Astrocyte of the spinal cord (primary cell): Measurements from ENCODE around the gene HOXD3.

Experiments used
- DNase-seq: peaks from one replicate; pipeline ENCODE4 v3.0.0; 2011; ENCODE audit warnings: low read depth, low spot score
- H3K4me3 ChIP-seq: 2 replicates; pipeline ENCODE4 v1.5.1; 2011; ENCODE audit warnings: low read depth, mild to moderate bottlenecking, low read length, moderate library complexity
- in situ Hi-C: cut with HindIII; loops from 2 replicates; pipeline ENCODE4 v1.10.0; 2017; ENCODE audit warnings: low sequenced_read_pairs
- TF ChIP-seq, protein P1 (sequence below): IDR thresholded peaks from 2 replicates; pipeline ENCODE4 v1.5.1; 2012; ENCODE audit warnings: low read depth, mild to moderate bottlenecking, low read length, inconsistent platforms

The HOXD3 gene

DNA sequence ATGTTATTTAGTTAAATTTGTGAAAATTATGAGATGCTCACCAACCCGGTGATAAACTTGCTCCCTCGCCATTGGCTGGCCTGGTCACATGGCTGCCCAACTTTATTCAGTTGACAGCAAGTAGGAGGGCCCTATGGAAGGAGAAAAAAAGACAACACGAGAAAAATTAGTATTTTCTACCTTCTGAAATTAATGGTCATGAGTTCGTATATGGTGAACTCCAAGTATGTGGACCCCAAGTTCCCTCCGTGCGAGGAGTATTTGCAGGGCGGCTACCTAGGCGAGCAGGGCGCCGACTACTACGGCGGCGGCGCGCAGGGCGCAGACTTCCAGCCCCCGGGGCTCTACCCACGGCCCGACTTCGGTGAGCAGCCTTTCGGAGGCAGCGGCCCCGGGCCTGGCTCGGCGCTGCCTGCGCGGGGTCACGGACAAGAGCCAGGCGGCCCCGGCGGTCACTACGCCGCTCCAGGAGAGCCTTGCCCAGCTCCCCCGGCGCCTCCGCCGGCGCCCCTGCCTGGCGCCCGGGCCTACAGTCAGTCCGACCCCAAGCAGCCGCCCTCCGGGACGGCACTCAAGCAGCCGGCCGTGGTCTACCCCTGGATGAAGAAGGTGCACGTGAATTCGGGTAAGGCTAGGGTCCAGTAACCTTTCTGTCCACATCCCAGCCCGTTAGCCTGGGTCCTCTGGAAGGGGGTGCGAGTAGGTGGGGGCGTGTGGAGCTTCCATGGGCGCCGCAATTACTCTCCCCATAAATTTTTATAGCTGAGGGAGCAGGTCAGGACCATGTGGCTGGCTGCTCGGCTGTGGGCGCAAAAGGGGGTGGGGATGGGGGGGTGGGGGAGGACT lies 5.4 kb upstream of the HOXD3 start, which contains the start of gene HOXD4:
Gene HOXD4, plus strand, starts transcription at position 109 of the 846 bp plus-strand sequence. Its CDS starts 84 bp downstream, at position 193.
- peak within 1 kb of the TSS; percentile 32 for H3K4me3 ChIP-seq
- in situ Hi-C loops, result no loop called here
- DNase-seq, result no peak
- TF ChIP-seq, protein P1, sequence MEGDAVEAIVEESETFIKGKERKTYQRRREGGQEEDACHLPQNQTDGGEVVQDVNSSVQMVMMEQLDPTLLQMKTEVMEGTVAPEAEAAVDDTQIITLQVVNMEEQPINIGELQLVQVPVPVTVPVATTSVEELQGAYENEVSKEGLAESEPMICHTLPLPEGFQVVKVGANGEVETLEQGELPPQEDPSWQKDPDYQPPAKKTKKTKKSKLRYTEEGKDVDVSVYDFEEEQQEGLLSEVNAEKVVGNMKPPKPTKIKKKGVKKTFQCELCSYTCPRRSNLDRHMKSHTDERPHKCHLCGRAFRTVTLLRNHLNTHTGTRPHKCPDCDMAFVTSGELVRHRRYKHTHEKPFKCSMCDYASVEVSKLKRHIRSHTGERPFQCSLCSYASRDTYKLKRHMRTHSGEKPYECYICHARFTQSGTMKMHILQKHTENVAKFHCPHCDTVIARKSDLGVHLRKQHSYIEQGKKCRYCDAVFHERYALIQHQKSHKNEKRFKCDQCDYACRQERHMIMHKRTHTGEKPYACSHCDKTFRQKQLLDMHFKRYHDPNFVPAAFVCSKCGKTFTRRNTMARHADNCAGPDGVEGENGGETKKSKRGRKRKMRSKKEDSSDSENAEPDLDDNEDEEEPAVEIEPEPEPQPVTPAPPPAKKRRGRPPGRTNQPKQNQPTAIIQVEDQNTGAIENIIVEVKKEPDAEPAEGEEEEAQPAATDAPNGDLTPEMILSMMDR, result no peak

GRCh38 chr2:176152350-176153181 lies 4.5 kb upstream of the HOXD3 start:
- DNase-seq, result no peak
- in situ Hi-C loops, result no loop called here
- H3K4me3 ChIP-seq, result peak overlapping the region; percentile 32
- TF ChIP-seq, protein P1, result no peak

GRCh38 chr2:176154576-176155252 lies 2.4 kb upstream of the HOXD3 start:
- no peak for DNase-seq
- H3K4me3 ChIP-seq, result no peak overlapping the region
- in situ Hi-C loops, result no loop called here
- TF ChIP-seq, protein P1, result no peak

- H3K4me3 ChIP-seq, result no peak overlapping the region
- in situ Hi-C loops, result no loop called here
- TF ChIP-seq, protein P1, result no peak
- no peak for DNase-seq
These were observed 1.6 kb upstream of the HOXD3 start for GRCh38 chr2:176155356-176156044.

GRCh38 chr2:176156301-176156806 lies 753 bp upstream of the HOXD3 start:
- no peak overlapping the region for H3K4me3 ChIP-seq
- TF ChIP-seq, protein P1, result no peak
- DNase-seq, result no peak
- in situ Hi-C loops, result no loop called here
